DMS153 treated with DMSO at 0.1 percent for 48 hours (cell line): Measurements from ENCODE around the gene RAB8B.
"Not testable (repeated sequence)": the region's sequence is repeated elsewhere in the genome, so short reads cannot be mapped to it uniquely, and the experiment has no call there.

ENCODE experiments used
- DNase-seq: peaks from one replicate; lab custom pipeline; 2025; ENCODE audit not compliant: unreplicated experiment; lab: John Stamatoyannopoulos, UW

The RAB8B gene

GRCh38 chr15:63206079-63206478 lies 16.7 kb downstream of the RAB8B start:
- DNase-seq: no peak

- DNase-seq: not testable (repeated sequence)
Observed at GRCh38 chr15:63208824-63209223, 19.4 kb downstream of the RAB8B start.

GRCh38 chr15:63210151-63211091 lies 21.0 kb downstream of the RAB8B start:
- DNase-seq: no peak

DNA sequence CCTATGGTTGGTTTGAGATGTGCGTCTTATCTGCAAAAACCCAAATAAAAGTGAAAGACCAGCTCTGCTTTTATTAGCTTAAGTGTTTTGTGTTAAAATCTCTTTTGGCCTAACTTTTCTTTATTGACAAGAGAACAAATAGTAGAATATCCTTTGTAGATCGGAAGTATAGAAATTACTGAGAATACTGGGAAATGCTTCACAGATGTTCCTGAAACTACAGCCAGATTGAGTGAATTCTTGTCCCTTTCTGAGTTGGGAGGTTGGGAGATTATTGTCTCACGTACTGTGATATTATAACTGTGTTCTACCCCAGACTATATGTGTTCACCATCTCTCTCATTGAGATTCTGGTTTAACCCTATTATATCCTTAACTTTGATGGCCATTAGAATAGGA lies 21.7 kb downstream of the RAB8B start:
- no peak for DNase-seq

- DNase-seq: no peak
Observed at GRCh38 chr15:63211549-63211948, 22.1 kb downstream of the RAB8B start.

- no peak for DNase-seq
Observed at GRCh38 chr15:63212050-63213004, 22.9 kb downstream of the RAB8B start.

DNA sequence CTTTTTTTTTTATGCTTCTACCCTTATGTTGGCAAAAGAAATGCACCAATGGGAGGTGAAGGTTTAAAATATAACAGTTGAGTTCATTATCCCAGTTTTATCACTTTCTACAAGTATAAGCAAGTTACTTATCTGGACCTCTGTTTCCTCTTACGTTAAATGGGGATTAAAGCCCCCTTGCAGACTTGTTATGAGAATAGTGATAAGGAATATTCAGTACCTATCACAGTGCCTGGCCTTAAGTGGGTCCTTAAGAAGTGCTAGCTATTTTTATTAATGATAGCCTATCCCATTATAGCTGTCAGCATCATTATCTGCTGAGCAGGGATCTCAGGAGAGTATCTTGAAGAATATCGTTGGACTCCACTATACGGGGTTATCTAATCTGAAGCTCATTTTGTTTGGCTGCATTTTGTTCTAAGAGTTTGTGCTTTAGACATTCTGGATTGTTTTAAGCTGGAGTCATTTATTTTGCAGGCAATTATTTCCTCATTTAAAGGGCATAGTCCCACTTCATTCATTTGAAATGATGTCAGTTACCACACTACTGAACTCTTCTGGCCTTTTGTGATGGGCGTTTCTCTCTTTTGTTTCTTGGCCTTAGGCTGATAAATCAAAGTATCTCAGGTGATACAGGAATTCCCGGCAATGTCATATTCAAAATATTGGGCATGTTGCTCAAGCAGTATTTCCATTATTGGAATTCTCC lies 28.8 kb downstream of the RAB8B start:
- DNase-seq: no peak

- no peak for DNase-seq
Observed at GRCh38 chr15:63219196-63219710, 29.8 kb downstream of the RAB8B start.

GRCh38 chr15:63221346-63221745 lies 31.9 kb downstream of the RAB8B start:
- no peak for DNase-seq

GRCh38 chr15:63223463-63223862 lies 34.1 kb downstream of the RAB8B start:
- no peak for DNase-seq

DNA sequence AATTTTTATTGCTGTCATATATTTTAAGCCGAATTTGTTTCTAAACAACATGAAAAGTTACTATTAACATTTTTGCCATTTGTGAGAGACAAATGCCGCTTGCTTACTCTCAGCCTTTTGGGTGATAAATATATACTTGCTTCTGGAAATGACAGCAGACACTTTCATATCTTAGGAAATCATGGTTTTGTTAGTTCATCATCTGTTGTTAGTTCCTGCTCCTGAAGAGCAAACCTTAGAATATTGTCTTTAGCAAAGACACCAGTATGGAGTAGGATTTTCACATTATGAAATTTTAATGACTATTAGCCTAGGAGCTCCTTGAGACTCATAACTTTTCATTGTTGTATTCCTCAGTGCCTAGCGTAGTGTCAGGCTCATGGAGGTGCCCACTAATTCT lies 36.0 kb downstream of the RAB8B start:
- DNase-seq: no peak

- DNase-seq: no peak
Observed at GRCh38 chr15:63226155-63226883, 36.9 kb downstream of the RAB8B start.

- DNase-seq: no peak
Observed at GRCh38 chr15:63226966-63227401, 37.6 kb downstream of the RAB8B start.

DNA sequence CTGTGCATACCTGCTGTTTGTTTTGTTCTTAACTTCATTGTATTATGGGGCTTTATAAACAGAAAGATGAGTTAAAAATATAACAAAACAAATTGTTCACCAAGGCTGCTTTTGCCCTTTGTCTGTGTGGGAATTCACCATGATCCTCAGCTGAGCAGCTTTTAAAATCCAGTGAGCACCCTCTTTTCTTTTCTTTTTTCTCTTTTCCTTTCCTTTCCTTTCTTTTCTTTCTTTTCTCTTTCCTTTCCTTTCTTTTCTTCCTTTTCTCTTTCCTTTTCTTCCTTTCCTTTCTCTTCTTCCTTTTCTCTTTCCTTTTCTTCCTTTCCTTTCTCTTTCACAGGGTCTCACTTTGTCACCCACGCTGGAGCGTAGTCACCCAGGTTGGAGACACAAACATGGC lies 38.3 kb downstream of the RAB8B start:
- DNase-seq: no peak

DNA sequence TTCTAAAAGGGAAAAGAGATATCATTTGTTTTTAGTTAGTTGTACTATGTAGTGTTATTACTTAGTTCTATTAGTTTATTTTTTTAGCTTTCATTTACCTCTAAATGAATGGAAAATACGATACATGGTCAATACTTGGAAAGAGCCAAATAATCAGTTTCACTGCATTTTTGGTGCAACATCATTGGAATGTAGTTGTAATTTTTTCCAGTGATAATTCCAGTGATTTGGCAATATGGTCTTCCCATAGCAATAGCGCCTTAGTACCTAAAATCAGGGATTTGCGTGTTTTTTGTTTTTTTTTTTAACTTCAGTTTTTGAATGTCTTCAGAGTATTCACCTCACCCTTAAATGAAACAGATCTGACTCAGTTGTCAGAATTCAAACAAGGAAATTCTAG lies 41.8 kb downstream of the RAB8B start:
- no peak for DNase-seq

DNA sequence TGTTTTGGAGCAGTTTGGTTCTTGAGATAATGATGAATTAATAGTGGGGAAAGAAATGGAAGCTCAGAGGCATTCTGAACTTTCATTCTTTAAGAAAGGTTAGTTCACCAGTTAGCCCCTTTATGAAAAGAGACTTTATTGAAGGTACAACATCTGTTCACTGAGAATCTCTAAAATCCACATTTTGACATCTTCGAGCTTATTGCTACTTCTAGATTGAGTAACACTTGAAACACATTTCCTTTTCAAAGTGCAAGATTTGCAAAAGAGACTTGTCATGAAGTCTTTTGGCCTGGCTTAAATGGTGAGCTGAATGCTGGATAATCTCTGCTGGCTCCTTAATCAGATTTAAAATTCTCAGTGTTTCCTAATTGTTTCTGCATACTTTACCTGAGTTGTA lies 42.3 kb downstream of the RAB8B start:
- DNase-seq: no peak

- no peak for DNase-seq
Observed at GRCh38 chr15:63232405-63232804, 43.0 kb downstream of the RAB8B start.

GRCh38 chr15:63232943-63233342 lies 43.5 kb downstream of the RAB8B start:
- no peak for DNase-seq

DNA sequence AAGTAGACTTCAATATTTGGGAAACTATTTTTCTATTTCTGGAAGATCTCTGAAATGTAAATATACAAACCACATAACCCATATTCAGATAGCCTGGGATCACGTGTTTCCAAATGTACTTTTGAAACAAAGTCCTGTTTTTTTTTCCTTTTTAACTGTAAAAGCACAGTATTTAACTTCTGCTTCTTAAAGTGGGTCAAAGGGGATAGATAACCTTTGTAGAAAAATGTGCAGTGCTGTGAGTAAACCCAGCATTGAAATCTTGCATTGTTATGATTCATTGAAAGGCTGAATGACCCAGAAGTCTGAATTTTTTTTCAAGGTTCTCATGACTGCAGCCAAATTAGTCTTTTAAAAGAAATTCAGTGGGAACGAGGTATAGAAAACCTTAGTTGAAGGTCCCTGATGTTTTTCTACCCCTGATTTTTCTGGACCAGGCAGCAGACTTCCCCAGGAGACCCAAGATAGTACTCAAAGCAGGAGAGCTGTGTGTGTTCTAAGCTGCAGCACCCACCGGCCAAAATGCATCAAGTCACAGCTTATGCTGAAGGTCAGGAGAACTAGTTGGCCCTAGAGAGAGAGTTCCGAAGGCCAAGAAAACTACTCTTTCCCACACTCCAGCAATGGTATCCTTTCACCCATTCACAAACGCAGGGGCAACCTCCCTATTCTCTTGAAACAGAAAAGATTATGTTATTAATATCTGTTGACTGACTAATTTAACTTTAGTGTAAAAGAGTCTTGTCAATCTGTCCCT lies 44.4 kb downstream of the RAB8B start:
- no peak for DNase-seq
